HCT116 (cell line): ENCODE data around the gene DUOXA1. TPM values are rescaled to one million over a fixed set of nuclear protein-coding genes. Genes with fewer than 3 reads are reported as not detected.

ENCODE experiments used
- ATAC-seq: fragments of 200-7000 bp; cut with Tn5 transposase; 2 replicates; pipeline ENCODE4 v1.9.1; 2020; ENCODE audit warnings: mild to moderate bottlenecking, moderate library complexity
- BruUV-seq: library from RNA; stranded (reverse); fragments of 400-500 nt; replicated peaks from 2 replicates; lab custom pipeline; 2021; lab: Mats Ljungman, UMichigan
- CTCF ChIA-PET: fragments of 300-600 bp; sonication (Branson Sonifier 250); formaldehyde crosslinking; loops from one replicate; lab custom pipeline; 2021; ENCODE audit warnings: antibody characterized with exemption; lab: Charles Lee
- POLR2A ChIA-PET: fragments of 300-600, 350-600 bp; sonication (Branson Sonifier 250); formaldehyde crosslinking; loops from one replicate; lab custom pipeline; 2021; ENCODE audit warnings: antibody characterized with exemption; lab: Charles Lee
- RAD21 ChIA-PET, 2 experiments: fragments of 300-600 bp; sonication (Branson Sonifier 250); formaldehyde crosslinking; loops; one replicate each; lab custom pipeline; 2023; ENCODE audit warnings: low total read pairs in 2 of 2; ENCODE audit not compliant: uncharacterized antibody in 2 of 2, unreplicated experiment in 2 of 2, low non-redundant PET in 1 of 2; lab: Charles Lee
- DNase-seq: peaks from one replicate; pipeline ENCODE4 v3.0.0-alpha.2; 2010; ENCODE audit warnings: low read depth, low spot score
- H2AFZ ChIP-seq: fragments of 200-600 bp; shearing (Covaris generic), sonication (generic); 2 replicates; pipeline ENCODE4 v1.6.1; 2017; ENCODE audit warnings: low read depth, mixed run types, mixed read lengths, antibody characterized with exemption, low read length; ENCODE audit not compliant: poor library complexity, severe bottlenecking
- H3K27ac ChIP-seq: 2 replicates; pipeline ENCODE4 v1.5.1; 2012; ENCODE audit warnings: low read depth, low read length
- H3K27me3 ChIP-seq: fragments of 200-600 bp; sonication (generic); 2 replicates; pipeline ENCODE4 v1.6.1; 2016; ENCODE audit warnings: mixed run types, low read length, mixed read lengths; ENCODE audit not compliant: insufficient read depth
- H3K36me3 ChIP-seq, 2 experiments: fragments of 200-500 bp in 1 of 2; fragments of 200-600 bp in 1 of 2; sonication (Bioruptor generic) in 1 of 2; sonication (generic) in 1 of 2; 2 replicates each; pipeline versions ENCODE4 v1.5.1 to v1.6.1; 2014 to 2016; ENCODE audit warnings: low read length in 2 of 2, inconsistent platforms in 1 of 2, mixed read lengths in 1 of 2, mixed run types in 1 of 2; ENCODE audit not compliant: insufficient read depth in 2 of 2, control insufficient read depth in 1 of 2
- H3K4me1 ChIP-seq, 2 experiments: fragments of 200-600 bp in 1 of 2; sonication (generic) in 1 of 2; 2 replicates each; pipeline versions ENCODE4 v1.5.1 to v1.6.1; 2012 to 2017; ENCODE audit warnings: low read length in 2 of 2, inconsistent platforms in 1 of 2, mild to moderate bottlenecking in 1 of 2, mixed read lengths in 1 of 2, mixed run types in 1 of 2, moderate library complexity in 1 of 2; ENCODE audit not compliant: insufficient read depth in 2 of 2, control insufficient read depth in 1 of 2
- H3K4me2 ChIP-seq: fragments of 200-600 bp; sonication (generic); 2 replicates; pipeline ENCODE4 v1.6.1; 2017; ENCODE audit warnings: mixed run types, low read length, mixed read lengths
- H3K4me3 ChIP-seq, 2 experiments: fragments of 200-600 bp in 1 of 2; sonication (generic) in 1 of 2; replicated peaks in 1 of 2; 2 replicates each; pipeline ENCODE4 v1.5.1; 2011 to 2016; ENCODE audit warnings: low read length in 2 of 2, control low read depth in 1 of 2, low read depth in 1 of 2, mild to moderate bottlenecking in 1 of 2, mixed read lengths in 1 of 2, mixed run types in 1 of 2
- H3K79me2 ChIP-seq: fragments of 200-600 bp; sonication (generic); 2 replicates; pipeline ENCODE4 v1.6.1; 2017; ENCODE audit warnings: mild to moderate bottlenecking, mixed run types, low read length, moderate library complexity, mixed read lengths; ENCODE audit not compliant: insufficient read depth
- H3K9ac ChIP-seq: fragments of 200-600 bp; sonication (generic); 2 replicates; pipeline ENCODE4 v1.6.1; 2016; ENCODE audit warnings: low read length, mixed read lengths
- H3K9me2 ChIP-seq: fragments of 200-600 bp; sonication (generic), shearing (Covaris generic); 2 replicates; pipeline ENCODE4 v1.6.1; 2017; ENCODE audit warnings: mixed run types, mild to moderate bottlenecking, moderate library complexity; ENCODE audit not compliant: insufficient read depth
- H3K9me3 ChIP-seq, 2 experiments: fragments of 200-500 bp in 1 of 2; fragments of 200-600 bp in 1 of 2; sonication (Bioruptor generic) in 1 of 2; sonication (generic) in 1 of 2; 2 replicates each; pipeline ENCODE4 v1.6.1; 2014 to 2017; ENCODE audit warnings: low read length in 2 of 2, mixed read lengths in 2 of 2, inconsistent platforms in 1 of 2, low read depth in 1 of 2, mild to moderate bottlenecking in 1 of 2, mixed run types in 1 of 2, moderate library complexity in 1 of 2; ENCODE audit not compliant: control insufficient read depth in 1 of 2, insufficient read depth in 1 of 2
- H4K20me1 ChIP-seq: fragments of 200-600 bp; sonication (generic), shearing (Covaris generic); 2 replicates; pipeline ENCODE4 v1.6.1; 2017; ENCODE audit warnings: mixed run types, mild to moderate bottlenecking, moderate library complexity; ENCODE audit not compliant: insufficient read depth
- FOSL1 ChIP-seq: IDR thresholded peaks from 2 replicates; pipeline ENCODE4 v1.6.1; 2012; ENCODE audit warnings: low read depth
- MAX ChIP-seq: IDR thresholded peaks from 2 replicates; pipeline ENCODE4 v1.6.1; 2012
- POLR2AphosphoS5 ChIP-seq: IDR thresholded peaks from 2 replicates; pipeline ENCODE4 v1.6.1; 2011; ENCODE audit warnings: mild to moderate bottlenecking, low read depth, low read length, moderate library complexity
- REST ChIP-seq: IDR thresholded peaks from 2 replicates; pipeline ENCODE4 v1.6.1; 2012; ENCODE audit warnings: low read depth
- ZBTB33 ChIP-seq: IDR thresholded peaks from 2 replicates; pipeline ENCODE4 v1.6.1; 2011; ENCODE audit warnings: mild to moderate bottlenecking, low read length, moderate library complexity; ENCODE audit not compliant: insufficient replicate concordance; ENCODE audit errors: extremely low read depth
- ZFX ChIP-seq: fragments of 450-650 bp; IDR thresholded peaks from 2 replicates; pipeline ENCODE4 v1.6.1; 2017
- intact Hi-C: fragments of 100-400 bp; cut with micrococcal nuclease; formaldehyde crosslinking; loops from 2 replicates; pipeline ENCODE4 v1.10.0; 2022
- total RNA-seq: library from RNA; stranded (reverse); gene quantifications from one replicate; pipeline ENCODE4 v1.2.1, GENCODE V29; 2021; ENCODE audit not compliant: unreplicated experiment

Gene DUOXA1
- total RNA-seq, 1 experiment from 2014 or later = 2.3 TPM

- no peaks in the 10 kb centered on the region for H3K27me3 ChIP-seq
- TF ChIP-seq POLR2AphosphoS5 (no peak), ZFX (no peak), FOSL1 (no peak), REST (no peak), MAX (no peak), ZBTB33 (no peak)
- intact Hi-C loops = loop anchor here (10.0 kb wide), 1 partner anchor 446 kb away; no protein-coding TSS in a partner anchor
- no peak overlapping the region for H3K4me3 ChIP-seq
- no peaks in the 10 kb centered on the region for H3K79me2 ChIP-seq
- peaks cover 6 to 16% of the 10 kb centered on the region in 2 experiments for H3K4me1 ChIP-seq
- H3K9ac ChIP-seq = no peak overlapping the region
- no TSS peak for BruUV-seq
- no peak overlapping the region for H3K27ac ChIP-seq
- H3K9me2 ChIP-seq = no peaks in the 10 kb centered on the region
- no peaks in the 10 kb centered on the region for H3K36me3 ChIP-seq
- H4K20me1 ChIP-seq = no peaks in the 10 kb centered on the region
- no peak for ATAC-seq
- DNase-seq = no peak
- H3K9me3 ChIP-seq = no peaks in the 10 kb centered on the region
- CTCF ChIA-PET = interaction anchor here (0.7 to 1.3 kb wide), 2 partner anchors 13 to 84 kb away, joined by 3 to 4 read pairs; no protein-coding TSS in a partner anchor
- RAD21 ChIA-PET = no interaction called here
- H3K4me2 ChIP-seq = no peak overlapping the region
- POLR2A ChIA-PET = no interaction called here
- H2AFZ ChIP-seq = no peak overlapping the region
Measured at GRCh38 chr15:45168751-45169551, 39.3 kb upstream of the DUOXA1 start.
